CD4-positive, alpha-beta T cell (primary cell): ENCODE data around the gene TNIK. TPM values are rescaled to one million over a fixed set of nuclear protein-coding genes. Genes with fewer than 3 reads are reported as not detected.

Experiments
- ATAC-seq: fragments of 200-7000 bp; cut with Tn5 transposase; one replicate; pipeline ENCODE4 v1.10.0; 2022; ENCODE audit warnings: mild to moderate bottlenecking; ENCODE audit not compliant: poor library complexity
- CTCF ChIA-PET: fragments of 350-600 bp; sonication (Branson Sonifier 250); formaldehyde crosslinking; loops from one replicate; lab custom pipeline; 2021; ENCODE audit warnings: antibody characterized with exemption, inconsistent platforms; lab: Charles Lee
- POLR2A ChIA-PET: fragments of 350-600 bp; sonication (Branson Sonifier 250); formaldehyde crosslinking; loops from one replicate; lab custom pipeline; 2021; ENCODE audit warnings: antibody characterized with exemption, inconsistent platforms; lab: Charles Lee
- DNase-seq, 14 experiments: peaks; one replicate each; pipeline ENCODE4 v3.0.0-alpha.2; 2013 to 2020; ENCODE audit warnings: mixed read lengths in 2 of 14
- H3K27ac ChIP-seq, 2 donors: one replicate each; pipeline versions ENCODE4 v1.5.1 to v1.7.0; 2013; ENCODE audit warnings: low read length in 2 of 2, low read depth in 1 of 2, mild to moderate bottlenecking in 1 of 2
- H3K27me3 ChIP-seq, 2 experiments: 1 replicate in 1 of 2; 2 replicates in 1 of 2; pipeline versions ENCODE4 v1.6.1 to v1.7.0; 2013; ENCODE audit warnings: low read length in 2 of 2, control low read depth in 1 of 2, mild to moderate bottlenecking in 1 of 2, moderate library complexity in 1 of 2; ENCODE audit not compliant: insufficient read depth in 2 of 2, control insufficient read depth in 1 of 2
- H3K36me3 ChIP-seq: one replicate; pipeline ENCODE4 v1.6.1; 2013; ENCODE audit warnings: low read length, control low read depth; ENCODE audit not compliant: insufficient read depth
- H3K4me1 ChIP-seq: one replicate; pipeline ENCODE4 v1.6.1; 2013; ENCODE audit warnings: low read length, control low read depth; ENCODE audit not compliant: insufficient read depth
- H3K4me3 ChIP-seq: one replicate; pipeline ENCODE4 v1.5.1; 2013; ENCODE audit warnings: mild to moderate bottlenecking, low read length, moderate library complexity
- H3K9me3 ChIP-seq, 2 experiments: 1 replicate in 1 of 2; 2 replicates in 1 of 2; pipeline versions ENCODE4 v1.6.1 to v1.7.0; 2013; ENCODE audit warnings: low read length in 2 of 2, mild to moderate bottlenecking in 2 of 2, control low read depth in 1 of 2, moderate library complexity in 1 of 2; ENCODE audit not compliant: control insufficient read depth in 1 of 2, insufficient read depth in 1 of 2
- H3K27ac Mint-ChIP-seq: one replicate; pipeline ENCODE4 v1.8.0; 2020; ENCODE audit warnings: mixed read lengths
- H3K27me3 Mint-ChIP-seq: one replicate; pipeline ENCODE4 v1.8.0; 2021; ENCODE audit warnings: mixed read lengths
- H3K36me3 Mint-ChIP-seq: one replicate; pipeline ENCODE4 v1.8.0; 2021; ENCODE audit warnings: low read depth, mixed read lengths
- H3K4me1 Mint-ChIP-seq: one replicate; pipeline ENCODE4 v1.8.0; 2021; ENCODE audit warnings: low read depth, mixed read lengths
- H3K4me3 Mint-ChIP-seq: one replicate; pipeline ENCODE4 v1.8.0; 2020; ENCODE audit warnings: mild to moderate bottlenecking, mixed read lengths
- H3K9me3 Mint-ChIP-seq: one replicate; pipeline ENCODE4 v1.8.0; 2020; ENCODE audit warnings: mixed read lengths
- CTCF ChIP-seq: fragments of 200-600 bp; IDR thresholded peaks from one replicate; pipeline ENCODE4 v1.8.0; 2022; ENCODE audit warnings: antibody characterized with exemption, mild to moderate bottlenecking
- intact Hi-C, 2 experiments: fragments of 100-400 bp; cut with DNase I in 1 of 2; cut with micrococcal nuclease in 1 of 2; formaldehyde crosslinking; loops; one replicate each; pipeline versions ENCODE4 v1.15.1 to v1.9.0; 2023 to 2025; cut with DNase I, micrococcal nuclease
- total RNA-seq, 174 experiments: library from RNA in 2 of 174; stranded (reverse) in 2 of 174; gene quantifications; one replicate each; pipeline ENCODE4 v1.2.3 and lab custom pipeline; 2021 to 2026

The TNIK gene
- total RNA-seq, 2 experiments from 2014 or later: 71.0 to 78.3 TPM

- H3K27ac ChIP-seq: no peak overlapping the region
- Mint-ChIP-seq H3K4me3 (no peak overlapping the region), H3K27me3 (no peaks in the 10 kb centered on the region), H3K27ac (no peak overlapping the region), H3K4me1 (peaks cover 20% of the 10 kb centered on the region), H3K36me3 (no peaks in the 10 kb centered on the region), H3K9me3 (no peaks in the 10 kb centered on the region)
- ChIA-PET CTCF (no interaction called here), POLR2A (interaction anchor here (1.5 kb wide), 1 partner anchor 11 kb away, joined by 4 read pairs; no protein-coding TSS in a partner anchor)
- no peak for ATAC-seq
- no peaks in the 10 kb centered on the region for H3K27me3 ChIP-seq
- H3K9me3 ChIP-seq: peaks cover 0 to 3% of the 10 kb centered on the region in 2 experiments
- H3K4me3 ChIP-seq: no peak overlapping the region
- H3K4me1 ChIP-seq: peaks cover 9% of the 10 kb centered on the region
- no peak for DNase-seq
- TF ChIP-seq CTCF: no peak
- no peaks in the 10 kb centered on the region for H3K36me3 ChIP-seq
- intact Hi-C loops: no loop called here
These were observed 30.6 kb downstream of the TNIK start for GRCh38 chr3:171429635-171430034.

DNA sequence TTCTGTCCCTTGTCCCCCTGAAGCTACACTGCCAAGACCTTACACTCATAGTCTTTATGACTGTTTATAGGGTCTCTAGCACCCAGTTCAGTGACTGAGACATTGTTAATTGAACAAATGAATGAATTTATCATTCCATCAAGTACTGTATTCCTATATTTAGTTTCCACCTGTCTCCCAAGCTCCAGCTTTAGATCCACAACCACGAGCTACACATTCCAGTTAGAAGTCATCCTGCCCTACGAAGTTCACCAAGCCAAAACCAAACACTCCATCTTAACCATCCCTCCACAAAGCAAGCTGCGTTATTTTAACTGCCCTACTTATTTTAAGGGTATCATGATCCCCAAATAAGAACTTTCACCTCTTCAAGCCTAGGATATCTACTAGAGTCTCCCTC, 31.3 kb downstream of the TNIK start:
- H3K27ac ChIP-seq: no peak overlapping the region
- H3K4me1 ChIP-seq: peaks cover 9% of the 10 kb centered on the region
- no peaks in the 10 kb centered on the region for H3K27me3 ChIP-seq
- no peaks in the 10 kb centered on the region for H3K36me3 Mint-ChIP-seq
- peaks cover 22% of the 10 kb centered on the region for H3K4me1 Mint-ChIP-seq
- DNase-seq: no peak
- TF ChIP-seq CTCF: no peak
- no peaks in the 10 kb centered on the region for H3K27me3 Mint-ChIP-seq
- no peak overlapping the region for H3K4me3 Mint-ChIP-seq
- H3K27ac Mint-ChIP-seq: no peak overlapping the region
- peaks cover 2% of the 10 kb centered on the region for H3K9me3 Mint-ChIP-seq
- ChIA-PET CTCF (interaction anchor here (1.1 kb wide), 1 partner anchor 8 kb away, joined by 4 read pairs; no protein-coding TSS in a partner anchor), POLR2A (interaction anchor here (1.2 kb wide), 1 partner anchor 10 kb away, joined by 5 read pairs; no protein-coding TSS in a partner anchor)
- no peak overlapping the region for H3K4me3 ChIP-seq
- no peak for ATAC-seq
- no peaks in the 10 kb centered on the region for H3K36me3 ChIP-seq
- peaks cover 0 to under 1% of the 10 kb centered on the region in 2 experiments for H3K9me3 ChIP-seq
- intact Hi-C loops: no loop called here

DNA sequence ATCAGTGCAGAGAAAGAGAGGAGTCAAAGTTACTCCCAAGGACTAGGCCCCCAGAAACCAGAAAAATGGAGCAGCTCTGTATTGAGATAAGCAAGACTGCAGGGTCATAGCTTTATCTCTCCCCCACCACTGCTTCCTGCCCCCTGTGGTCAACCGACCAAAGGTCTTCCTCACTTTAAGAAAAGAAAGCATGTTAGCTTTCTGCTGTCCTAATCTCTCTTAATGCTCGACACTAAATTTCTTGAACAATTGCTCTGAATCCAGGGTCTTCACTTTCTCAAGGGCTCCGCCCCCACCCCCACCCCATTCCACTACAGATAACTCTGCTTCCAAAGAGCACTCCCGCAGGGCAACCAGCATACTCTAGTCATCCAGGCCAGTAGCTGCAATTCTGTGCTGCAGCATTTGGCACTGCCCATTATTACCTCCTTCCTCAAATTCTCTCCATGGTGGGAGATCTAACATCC, 31.9 kb downstream of the TNIK start:
- ChIA-PET POLR2A (interaction anchor here (1.2 kb wide), 1 partner anchor 9 kb away, joined by 5 read pairs; no protein-coding TSS in a partner anchor), CTCF (interaction anchor here (1.1 kb wide), 1 partner anchor 9 kb away, joined by 4 read pairs; no protein-coding TSS in a partner anchor)
- no peak overlapping the region for H3K27ac ChIP-seq
- no peak overlapping the region for H3K4me3 ChIP-seq
- no peaks in the 10 kb centered on the region for H3K36me3 ChIP-seq
- no peaks in the 10 kb centered on the region for H3K9me3 ChIP-seq
- DNase-seq (no peak), ATAC-seq (no peak)
- H3K9me3 Mint-ChIP-seq: peaks cover 2% of the 10 kb centered on the region
- H3K27me3 ChIP-seq: no peaks in the 10 kb centered on the region
- no peak overlapping the region for H3K27ac Mint-ChIP-seq
- H3K27me3 Mint-ChIP-seq: no peaks in the 10 kb centered on the region
- H3K4me1 ChIP-seq: peaks cover 9% of the 10 kb centered on the region
- H3K4me3 Mint-ChIP-seq: no peak overlapping the region
- no peak for TF ChIP-seq CTCF
- no peaks in the 10 kb centered on the region for H3K36me3 Mint-ChIP-seq
- peaks cover 21% of the 10 kb centered on the region for H3K4me1 Mint-ChIP-seq
- intact Hi-C loops: no loop called here
